Activated naive CD8-positive, alpha-beta T cell (primary cell): Measurements from ENCODE around the gene ZYG11B.
"Not testable (repeated sequence)": the region's sequence is repeated elsewhere in the genome, so short reads cannot be mapped to it uniquely, and the experiment has no call there.

Source experiments
- H3K27ac Mint-ChIP-seq: one replicate; pipeline ENCODE4 v1.8.0; 2021; ENCODE audit warnings: mixed read lengths
- H3K27me3 Mint-ChIP-seq: one replicate; pipeline ENCODE4 v1.8.0; 2021; ENCODE audit warnings: mixed read lengths
- H3K36me3 Mint-ChIP-seq: one replicate; pipeline ENCODE4 v1.8.0; 2021; ENCODE audit warnings: mixed read lengths
- H3K4me1 Mint-ChIP-seq: one replicate; pipeline ENCODE4 v1.8.0; 2021; ENCODE audit warnings: low read depth, mixed read lengths
- H3K4me3 Mint-ChIP-seq: one replicate; pipeline ENCODE4 v1.8.0; 2021; ENCODE audit warnings: mild to moderate bottlenecking, mixed read lengths
- H3K9me3 Mint-ChIP-seq: one replicate; pipeline ENCODE4 v1.8.0; 2021; ENCODE audit warnings: low read depth, mixed read lengths

Gene ZYG11B

GRCh38 chr1:52697795-52698674 lies 28.2 kb upstream of the ZYG11B start, which contains the start of gene COA7:
COA7 (minus strand) TSS chr1:52698347; CDS start chr1:52698326, 21 bp downstream.
- Mint-ChIP-seq H3K4me1 (peaks cover 23% of the 10 kb centered on the region), H3K27me3 (no peaks in the 10 kb centered on the region), H3K9me3 (no peaks in the 10 kb centered on the region), H3K27ac (peak within 1 kb of the TSS; percentile 87), H3K4me3 (peak within 1 kb of the TSS; percentile 87), H3K36me3 (no peaks in the 10 kb centered on the region)

GRCh38 chr1:52702886-52703787 lies 23.1 kb upstream of the ZYG11B start:
- no peaks in the 10 kb centered on the region for H3K9me3 Mint-ChIP-seq
- H3K36me3 Mint-ChIP-seq: no peaks in the 10 kb centered on the region
- H3K4me3 Mint-ChIP-seq: peak overlapping the region; percentile 93
- no peaks in the 10 kb centered on the region for H3K27me3 Mint-ChIP-seq
- peaks cover 24% of the 10 kb centered on the region for H3K4me1 Mint-ChIP-seq
- peak overlapping the region; percentile 98 for H3K27ac Mint-ChIP-seq

- H3K4me3 Mint-ChIP-seq: no peak overlapping the region
- H3K36me3 Mint-ChIP-seq: no peaks in the 10 kb centered on the region
- H3K27me3 Mint-ChIP-seq: no peaks in the 10 kb centered on the region
- no peaks in the 10 kb centered on the region for H3K9me3 Mint-ChIP-seq
- H3K27ac Mint-ChIP-seq: no peak overlapping the region
- peaks cover 17% of the 10 kb centered on the region for H3K4me1 Mint-ChIP-seq
Measured at GRCh38 chr1:52706136-52706670, 20.1 kb upstream of the ZYG11B start.

DNA sequence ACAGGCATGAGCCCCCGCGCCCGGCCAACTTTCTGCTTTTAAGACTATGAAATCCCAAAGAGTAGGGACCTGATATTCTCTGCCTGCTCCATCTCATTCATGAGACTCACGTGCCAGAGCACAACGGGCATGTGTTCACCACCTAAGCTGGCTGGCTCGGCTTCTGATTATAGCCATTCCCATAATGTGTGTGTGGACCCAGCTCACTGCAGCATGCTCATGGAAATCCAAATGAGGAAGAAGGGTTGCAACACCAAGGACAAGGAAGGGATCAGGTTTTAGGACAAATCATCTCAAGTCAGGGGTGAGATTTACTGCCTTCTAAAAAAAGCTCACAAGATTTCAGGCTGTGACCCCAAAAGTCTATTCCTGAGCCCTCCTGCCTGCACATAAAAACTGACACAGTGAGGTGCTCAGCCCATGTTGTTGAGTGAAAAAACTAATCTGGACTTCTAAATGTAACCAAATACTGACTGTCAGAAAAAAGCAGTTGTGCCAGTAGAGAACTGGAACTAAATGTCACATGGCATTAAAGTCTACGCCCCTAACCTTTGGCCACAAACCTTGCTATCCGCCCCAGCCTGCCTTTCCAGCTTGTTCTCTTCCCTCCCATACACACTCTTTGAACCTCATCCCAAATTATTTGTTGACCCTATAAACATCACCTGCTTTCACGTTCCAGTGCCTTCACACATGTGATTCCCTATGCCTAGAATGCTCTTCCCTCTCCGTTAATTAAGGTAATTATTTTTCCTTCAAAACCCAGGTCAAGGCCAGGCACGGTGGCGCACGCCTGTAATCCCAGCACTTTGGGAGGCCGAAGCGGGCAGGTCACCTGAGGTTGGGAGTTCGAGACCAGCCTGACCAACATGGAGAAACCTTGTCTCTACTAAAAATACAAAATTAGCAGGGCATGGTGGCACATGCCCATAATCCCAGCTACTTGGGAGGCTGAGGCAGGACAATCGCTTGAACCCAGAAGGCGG lies 19.0 kb upstream of the ZYG11B start:
- H3K27me3 Mint-ChIP-seq: no peaks in the 10 kb centered on the region
- no peaks in the 10 kb centered on the region for H3K36me3 Mint-ChIP-seq
- no peaks in the 10 kb centered on the region for H3K9me3 Mint-ChIP-seq
- peaks cover 16% of the 10 kb centered on the region for H3K4me1 Mint-ChIP-seq
- H3K27ac Mint-ChIP-seq: no peak overlapping the region
- no peak overlapping the region for H3K4me3 Mint-ChIP-seq

DNA sequence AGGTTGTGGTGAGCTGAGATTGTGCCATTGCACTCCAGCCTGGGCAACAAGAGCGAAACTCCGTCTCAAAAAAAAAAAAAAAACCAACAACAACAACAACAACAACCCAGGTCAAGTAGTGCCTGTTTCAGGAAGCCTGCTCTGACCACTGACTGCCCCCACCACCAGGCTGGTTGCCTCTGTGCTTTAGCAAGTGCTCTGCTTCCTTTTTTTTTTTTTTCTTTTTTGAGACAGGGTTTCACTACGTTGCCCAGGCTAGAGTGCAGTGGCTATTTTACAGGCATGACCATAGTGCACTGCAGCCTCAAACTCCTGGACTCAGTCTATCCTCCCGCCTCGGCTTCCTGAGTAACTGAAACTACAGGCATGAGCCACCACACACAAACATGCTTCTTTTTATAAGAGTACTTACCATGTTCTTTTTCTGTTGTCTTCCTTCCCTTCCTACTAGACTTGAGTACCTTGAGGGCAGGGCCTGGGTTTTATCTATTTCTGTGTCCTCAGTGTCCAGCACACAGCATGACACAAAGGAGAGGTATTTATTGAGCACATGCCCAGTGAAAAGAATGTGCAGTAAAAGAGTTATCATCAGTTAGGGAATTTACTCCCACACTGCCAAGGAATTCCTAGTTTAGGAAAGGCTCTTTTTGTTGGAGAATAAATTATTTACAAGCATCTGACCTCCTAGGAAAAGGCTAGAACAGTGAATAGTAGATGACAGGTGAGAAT lies 18.2 kb upstream of the ZYG11B start:
- no peak overlapping the region for H3K27ac Mint-ChIP-seq
- H3K9me3 Mint-ChIP-seq: no peaks in the 10 kb centered on the region
- peaks cover 8% of the 10 kb centered on the region for H3K4me1 Mint-ChIP-seq
- no peak overlapping the region for H3K4me3 Mint-ChIP-seq
- H3K27me3 Mint-ChIP-seq: no peaks in the 10 kb centered on the region
- H3K36me3 Mint-ChIP-seq: no peaks in the 10 kb centered on the region

DNA sequence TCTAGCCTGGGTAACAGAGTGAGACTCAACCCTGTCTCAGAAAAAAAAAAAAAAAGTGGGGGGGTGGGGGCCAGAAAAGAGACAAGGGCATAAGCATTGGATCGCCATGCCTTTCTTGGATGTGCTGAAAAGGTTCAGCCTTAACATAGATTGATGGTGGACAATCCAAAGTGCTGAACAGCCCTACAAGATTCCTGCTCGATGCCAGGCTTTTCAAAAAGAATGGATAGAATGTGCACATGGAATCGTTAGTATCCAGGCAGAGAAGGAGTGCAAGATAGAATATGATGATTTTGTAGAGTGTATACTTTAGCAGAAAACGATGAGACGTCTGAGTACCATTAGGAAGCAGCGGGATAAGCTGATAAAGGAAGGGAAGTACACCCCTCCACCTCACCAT lies 17.2 kb upstream of the ZYG11B start:
- Mint-ChIP-seq H3K9me3 (no peaks in the 10 kb centered on the region), H3K27ac (no peak overlapping the region), H3K4me1 (peaks cover 3% of the 10 kb centered on the region), H3K27me3 (no peaks in the 10 kb centered on the region), H3K36me3 (no peaks in the 10 kb centered on the region), H3K4me3 (no peak overlapping the region)

- Mint-ChIP-seq H3K27me3 (no peaks in the 10 kb centered on the region), H3K36me3 (no peaks in the 10 kb centered on the region), H3K27ac (no peak overlapping the region), H3K4me3 (no peak overlapping the region), H3K9me3 (no peaks in the 10 kb centered on the region), H3K4me1 (no peaks in the 10 kb centered on the region)
Measured at GRCh38 chr1:52713590-52713989, 12.7 kb upstream of the ZYG11B start.

DNA sequence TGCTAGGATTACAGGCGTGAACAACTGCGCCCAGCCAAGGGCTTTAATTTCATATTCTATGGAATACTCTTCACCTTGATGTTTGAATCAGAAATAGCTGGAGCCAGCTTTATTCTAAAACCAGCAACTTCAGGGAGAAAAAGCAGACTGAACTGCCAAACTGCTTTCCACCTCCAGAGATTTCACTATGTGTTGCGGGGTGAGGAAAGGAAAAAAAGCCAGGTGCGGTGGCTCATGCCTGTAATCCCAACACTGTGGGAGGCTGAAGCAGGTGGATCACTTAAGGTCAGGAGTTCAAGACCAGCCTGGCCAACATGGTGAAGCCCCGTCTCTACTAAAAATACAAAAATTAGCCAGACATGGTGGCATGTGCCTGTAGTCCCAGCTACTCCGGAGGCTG lies 11.0 kb upstream of the ZYG11B start:
- H3K9me3 Mint-ChIP-seq, H3K4me1 Mint-ChIP-seq, H3K36me3 Mint-ChIP-seq, H3K27ac Mint-ChIP-seq, H3K4me3 Mint-ChIP-seq, H3K27me3 Mint-ChIP-seq: not testable (repeated sequence)

DNA sequence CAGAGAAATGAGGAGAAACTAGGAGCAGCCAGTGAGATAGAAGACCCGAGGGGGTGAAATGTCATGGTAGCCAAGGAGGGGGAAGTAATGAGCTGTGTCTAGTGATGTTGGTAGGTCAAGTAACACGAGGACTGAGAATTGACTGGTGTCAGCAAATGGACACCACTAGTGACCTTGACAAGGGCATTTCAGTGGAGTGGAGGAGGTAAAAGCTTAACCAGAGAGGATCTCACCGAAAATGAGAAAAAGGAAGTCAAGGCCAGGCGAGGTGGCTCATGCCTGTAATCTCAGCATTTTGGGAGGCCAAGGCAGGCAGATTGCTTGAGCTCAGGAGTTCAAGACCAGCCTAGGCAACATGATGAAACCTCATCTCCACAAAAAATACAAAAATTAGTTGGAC lies 3.0 kb upstream of the ZYG11B start:
- Mint-ChIP-seq H3K36me3 (no peaks in the 10 kb centered on the region), H3K27ac (no peak overlapping the region), H3K4me1 (peaks cover 25% of the 10 kb centered on the region), H3K27me3 (no peaks in the 10 kb centered on the region), H3K4me3 (no peak overlapping the region), H3K9me3 (no peaks in the 10 kb centered on the region)

DNA sequence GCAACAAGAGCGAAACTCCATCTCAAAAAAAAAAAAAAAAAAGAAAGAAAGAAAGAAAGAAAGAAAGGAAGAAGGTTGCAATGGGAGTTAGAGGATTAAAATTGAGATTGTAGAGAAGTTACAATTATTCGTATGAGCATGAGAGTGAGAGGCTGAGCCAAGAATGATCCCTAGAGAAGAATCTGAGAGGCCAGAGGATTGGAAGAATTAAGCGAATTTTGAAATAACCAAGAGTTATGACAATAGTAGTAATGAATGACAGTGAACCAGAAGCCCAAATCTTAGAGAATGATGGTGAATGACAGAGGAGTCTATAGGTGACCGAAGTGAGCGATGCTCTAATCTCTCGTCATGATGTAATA lies 369 bp upstream of the ZYG11B start:
- Mint-ChIP-seq H3K4me3 (peak overlapping the region; percentile 85), H3K27ac (peak overlapping the region; percentile 84), H3K9me3 (no peaks in the 10 kb centered on the region), H3K36me3 (no peaks in the 10 kb centered on the region), H3K27me3 (no peaks in the 10 kb centered on the region), H3K4me1 (peaks cover 33% of the 10 kb centered on the region)

- Mint-ChIP-seq H3K9me3 (no peaks in the 10 kb centered on the region), H3K36me3 (no peaks in the 10 kb centered on the region), H3K4me3 (peak overlapping the region; percentile 90), H3K27me3 (no peaks in the 10 kb centered on the region), H3K4me1 (peaks cover 33% of the 10 kb centered on the region), H3K27ac (peak overlapping the region; percentile 41)
Measured at GRCh38 chr1:52727114-52727586, 897 bp downstream of the ZYG11B start.

GRCh38 chr1:52727956-52728656 lies 1.9 kb downstream of the ZYG11B start:
- H3K36me3 Mint-ChIP-seq: no peaks in the 10 kb centered on the region
- peak overlapping the region; percentile 90 for H3K4me3 Mint-ChIP-seq
- H3K4me1 Mint-ChIP-seq: peaks cover 33% of the 10 kb centered on the region
- H3K27me3 Mint-ChIP-seq: no peaks in the 10 kb centered on the region
- H3K9me3 Mint-ChIP-seq: no peaks in the 10 kb centered on the region
- no peak overlapping the region for H3K27ac Mint-ChIP-seq

- H3K27ac Mint-ChIP-seq: no peak overlapping the region
- peaks cover 15% of the 10 kb centered on the region for H3K4me1 Mint-ChIP-seq
- no peaks in the 10 kb centered on the region for H3K9me3 Mint-ChIP-seq
- H3K27me3 Mint-ChIP-seq: no peaks in the 10 kb centered on the region
- peaks cover 4% of the 10 kb centered on the region for H3K36me3 Mint-ChIP-seq
- H3K4me3 Mint-ChIP-seq: no peak overlapping the region
Measured at GRCh38 chr1:52733368-52733767, 7.1 kb downstream of the ZYG11B start.
